ENCODE data around the gene INCENP. TPM values are rescaled to one million over a fixed set of nuclear protein-coding genes. Genes with fewer than 3 reads are reported as not detected.

The INCENP gene
- total and polyA plus RNA-seq, 2 experiments from 2014 or later = 35.6 to 131 TPM

DNA sequence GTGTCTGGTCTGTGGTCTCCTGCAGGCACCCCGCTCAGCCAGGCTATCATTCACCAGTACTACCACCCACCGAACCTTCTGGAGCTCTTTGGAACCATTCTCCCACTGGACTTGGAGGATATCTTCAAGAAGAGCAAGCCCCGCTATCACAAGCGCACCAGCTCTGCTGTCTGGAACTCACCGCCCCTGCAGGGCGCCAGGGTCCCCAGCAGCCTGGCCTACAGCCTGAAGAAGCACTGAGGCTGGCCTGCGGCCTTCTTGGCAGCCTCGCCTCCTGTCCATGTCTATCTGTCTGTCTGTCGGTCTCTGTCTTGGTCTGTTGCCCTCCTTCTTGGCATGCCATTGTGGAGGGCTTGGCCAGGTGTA lies 27.9 kb downstream of the INCENP start:
- TF ChIP-seq, protein P1, sequence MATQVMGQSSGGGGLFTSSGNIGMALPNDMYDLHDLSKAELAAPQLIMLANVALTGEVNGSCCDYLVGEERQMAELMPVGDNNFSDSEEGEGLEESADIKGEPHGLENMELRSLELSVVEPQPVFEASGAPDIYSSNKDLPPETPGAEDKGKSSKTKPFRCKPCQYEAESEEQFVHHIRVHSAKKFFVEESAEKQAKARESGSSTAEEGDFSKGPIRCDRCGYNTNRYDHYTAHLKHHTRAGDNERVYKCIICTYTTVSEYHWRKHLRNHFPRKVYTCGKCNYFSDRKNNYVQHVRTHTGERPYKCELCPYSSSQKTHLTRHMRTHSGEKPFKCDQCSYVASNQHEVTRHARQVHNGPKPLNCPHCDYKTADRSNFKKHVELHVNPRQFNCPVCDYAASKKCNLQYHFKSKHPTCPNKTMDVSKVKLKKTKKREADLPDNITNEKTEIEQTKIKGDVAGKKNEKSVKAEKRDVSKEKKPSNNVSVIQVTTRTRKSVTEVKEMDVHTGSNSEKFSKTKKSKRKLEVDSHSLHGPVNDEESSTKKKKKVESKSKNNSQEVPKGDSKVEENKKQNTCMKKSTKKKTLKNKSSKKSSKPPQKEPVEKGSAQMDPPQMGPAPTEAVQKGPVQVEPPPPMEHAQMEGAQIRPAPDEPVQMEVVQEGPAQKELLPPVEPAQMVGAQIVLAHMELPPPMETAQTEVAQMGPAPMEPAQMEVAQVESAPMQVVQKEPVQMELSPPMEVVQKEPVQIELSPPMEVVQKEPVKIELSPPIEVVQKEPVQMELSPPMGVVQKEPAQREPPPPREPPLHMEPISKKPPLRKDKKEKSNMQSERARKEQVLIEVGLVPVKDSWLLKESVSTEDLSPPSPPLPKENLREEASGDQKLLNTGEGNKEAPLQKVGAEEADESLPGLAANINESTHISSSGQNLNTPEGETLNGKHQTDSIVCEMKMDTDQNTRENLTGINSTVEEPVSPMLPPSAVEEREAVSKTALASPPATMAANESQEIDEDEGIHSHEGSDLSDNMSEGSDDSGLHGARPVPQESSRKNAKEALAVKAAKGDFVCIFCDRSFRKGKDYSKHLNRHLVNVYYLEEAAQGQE (IDR thresholded peaks at IDR 0.05; ENCODE audit: unreplicated experiment) = no peak
- no peak for TF ChIP-seq JUNB (IDR thresholded peaks at IDR 0.05; ENCODE audit: unreplicated experiment)
- TF ChIP-seq, protein P2, sequence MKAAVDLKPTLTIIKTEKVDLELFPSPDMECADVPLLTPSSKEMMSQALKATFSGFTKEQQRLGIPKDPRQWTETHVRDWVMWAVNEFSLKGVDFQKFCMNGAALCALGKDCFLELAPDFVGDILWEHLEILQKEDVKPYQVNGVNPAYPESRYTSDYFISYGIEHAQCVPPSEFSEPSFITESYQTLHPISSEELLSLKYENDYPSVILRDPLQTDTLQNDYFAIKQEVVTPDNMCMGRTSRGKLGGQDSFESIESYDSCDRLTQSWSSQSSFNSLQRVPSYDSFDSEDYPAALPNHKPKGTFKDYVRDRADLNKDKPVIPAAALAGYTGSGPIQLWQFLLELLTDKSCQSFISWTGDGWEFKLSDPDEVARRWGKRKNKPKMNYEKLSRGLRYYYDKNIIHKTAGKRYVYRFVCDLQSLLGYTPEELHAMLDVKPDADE (IDR thresholded peaks at IDR 0.05) = no peak
- TF ChIP-seq EZH2phosphoT487 (IDR thresholded peaks at IDR 0.05; ENCODE audit: unreplicated experiment) = no peak
- no peak for TF ChIP-seq NANOG (IDR thresholded peaks at IDR 0.05; ENCODE audit: borderline replicate concordance)
- H3K36me3 ChIP-seq (ENCODE audit: insufficient read depth) = peaks cover 24% of the 10 kb centered on the region
- H3K9me2 ChIP-seq (ENCODE audit: insufficient read depth) = no peaks in the 10 kb centered on the region
- H3K4me2 ChIP-seq = no peak overlapping the region
- H4K20me1 ChIP-seq (replicated peaks; ENCODE audit: insufficient read depth) = no peaks in the 10 kb centered on the region; the same call in 1 of the 2 replicates
- Mint-ChIP-seq H3K36me3 (ENCODE audit: low read depth) (peaks cover 59% of the 10 kb centered on the region), H3K9me3 (no peaks in the 10 kb centered on the region), H3K4me1 (no peaks in the 10 kb centered on the region), H3K4me3 (no peak overlapping the region), H3K27me3 (ENCODE audit: insufficient read depth, low read depth, poor library complexity) (peaks cover 6% of the 10 kb centered on the region), H3K27ac (no peak overlapping the region)
- no peak overlapping the region for H3K27ac ChIP-seq (ENCODE audit: low read depth)
- no peaks in the 10 kb centered on the region for H3K4me1 ChIP-seq (ENCODE audit: insufficient read depth)
- DNase-seq (ENCODE audit: low spot score) (no peak), ATAC-seq (no peak)
- H3K79me2 ChIP-seq (replicated peaks; ENCODE audit: insufficient read depth) = no peaks in the 10 kb centered on the region
- H3K27me3 ChIP-seq (ENCODE audit: insufficient read depth) = no peaks in the 10 kb centered on the region
- H3F3A ChIP-seq (replicated peaks; ENCODE audit: low read depth) = no peaks in the 10 kb centered on the region
- H3K4me3 ChIP-seq = no peak overlapping the region
- no peak overlapping the region for H2AFZ ChIP-seq

DNA sequence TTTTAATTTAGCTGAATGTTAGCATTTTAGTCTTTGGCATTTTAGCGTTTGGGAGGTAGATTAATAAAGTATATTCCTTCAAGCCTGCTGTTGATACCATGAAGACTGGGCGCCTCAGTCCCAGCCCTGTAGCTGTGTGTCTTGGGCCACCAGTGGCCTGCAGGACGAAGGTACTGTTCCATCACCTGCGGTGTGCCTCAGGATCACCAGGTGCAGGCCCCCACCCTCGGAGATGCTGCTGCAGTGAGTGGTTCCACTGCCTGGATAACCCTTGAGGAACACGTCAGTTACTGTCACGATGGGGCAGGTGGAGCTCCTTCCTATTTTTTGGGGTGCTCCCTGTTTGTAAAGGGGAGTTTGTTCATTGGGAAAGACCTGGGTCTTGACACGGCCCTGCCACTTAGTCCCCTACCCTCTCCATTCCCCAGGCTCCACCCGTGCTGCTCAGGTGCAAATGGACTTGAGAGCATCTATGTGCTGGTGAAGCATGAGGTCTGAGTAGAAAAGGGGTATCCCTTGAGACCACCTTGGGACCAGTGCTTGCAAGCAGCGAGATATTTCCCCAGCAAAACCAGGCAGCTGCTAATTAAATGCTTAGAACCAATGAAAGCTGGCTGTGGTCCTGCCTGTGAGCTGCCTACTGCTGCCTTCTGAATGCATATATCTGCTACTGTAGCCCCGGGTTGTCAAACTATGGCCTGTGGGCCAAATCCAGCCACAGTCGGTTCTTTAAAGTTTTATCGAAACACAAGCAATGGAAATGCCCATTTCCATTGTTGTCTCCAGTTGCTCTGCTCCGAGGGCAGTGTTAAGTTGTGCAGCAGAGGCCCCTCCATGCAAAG lies 28.7 kb downstream of the INCENP start:
- Histone ChIP-seq H3K79me2 (replicated peaks; ENCODE audit: insufficient read depth) (no peaks in the 10 kb centered on the region), H4K20me1 (replicated peaks; ENCODE audit: insufficient read depth) (no peaks in the 10 kb centered on the region; the same call in 1 of the 2 replicates), H3K4me2 (no peak overlapping the region), H3K36me3 (ENCODE audit: insufficient read depth) (peaks cover 21% of the 10 kb centered on the region), H3K27me3 (ENCODE audit: insufficient read depth) (no peaks in the 10 kb centered on the region), H2AFZ (no peak overlapping the region), H3K27ac (ENCODE audit: low read depth) (no peak overlapping the region), H3K4me3 (no peak overlapping the region), H3F3A (replicated peaks; ENCODE audit: low read depth) (no peaks in the 10 kb centered on the region), H3K4me1 (ENCODE audit: insufficient read depth) (no peaks in the 10 kb centered on the region), H3K9me2 (ENCODE audit: insufficient read depth) (no peaks in the 10 kb centered on the region)
- Mint-ChIP-seq H3K4me1 (no peaks in the 10 kb centered on the region), H3K36me3 (ENCODE audit: low read depth) (peaks cover 52% of the 10 kb centered on the region), H3K27ac (no peak overlapping the region), H3K9me3 (no peaks in the 10 kb centered on the region), H3K4me3 (no peak overlapping the region), H3K27me3 (ENCODE audit: insufficient read depth, low read depth, poor library complexity) (peaks cover 6% of the 10 kb centered on the region)
- ATAC-seq (no peak), DNase-seq (ENCODE audit: low spot score) (no peak)
- no peak for TF ChIP-seq ZNF331 (CRISPR knock-in tag; IDR thresholded peaks at IDR 0.05; ENCODE audit: low read depth)
- no peak for TF ChIP-seq POLR2AphosphoS5 (IDR thresholded peaks at IDR 0.05; ENCODE audit: low read depth)
- TF ChIP-seq STAT1 (IDR thresholded peaks at IDR 0.05; ENCODE audit: unreplicated experiment) = no peak
- TF ChIP-seq EZH2phosphoT487 (IDR thresholded peaks at IDR 0.05; ENCODE audit: unreplicated experiment) = no peak
- no peak for TF ChIP-seq ZNF114 (CRISPR knock-in tag; IDR thresholded peaks at IDR 0.05)
- TF ChIP-seq, protein P2 (IDR thresholded peaks at IDR 0.05) = no peak
- no peak for TF ChIP-seq EZH2 (IDR thresholded peaks at IDR 0.05; ENCODE audit: low read depth, unreplicated experiment)
- no peak for TF ChIP-seq CREB1 (CRISPR knock-in tag; IDR thresholded peaks at IDR 0.05; ENCODE audit: low read depth)
- TF ChIP-seq NANOG (IDR thresholded peaks at IDR 0.05; ENCODE audit: borderline replicate concordance) = no peak
- TF ChIP-seq, protein P1 (IDR thresholded peaks at IDR 0.05; ENCODE audit: unreplicated experiment) = no peak
- TF ChIP-seq, protein P3, sequence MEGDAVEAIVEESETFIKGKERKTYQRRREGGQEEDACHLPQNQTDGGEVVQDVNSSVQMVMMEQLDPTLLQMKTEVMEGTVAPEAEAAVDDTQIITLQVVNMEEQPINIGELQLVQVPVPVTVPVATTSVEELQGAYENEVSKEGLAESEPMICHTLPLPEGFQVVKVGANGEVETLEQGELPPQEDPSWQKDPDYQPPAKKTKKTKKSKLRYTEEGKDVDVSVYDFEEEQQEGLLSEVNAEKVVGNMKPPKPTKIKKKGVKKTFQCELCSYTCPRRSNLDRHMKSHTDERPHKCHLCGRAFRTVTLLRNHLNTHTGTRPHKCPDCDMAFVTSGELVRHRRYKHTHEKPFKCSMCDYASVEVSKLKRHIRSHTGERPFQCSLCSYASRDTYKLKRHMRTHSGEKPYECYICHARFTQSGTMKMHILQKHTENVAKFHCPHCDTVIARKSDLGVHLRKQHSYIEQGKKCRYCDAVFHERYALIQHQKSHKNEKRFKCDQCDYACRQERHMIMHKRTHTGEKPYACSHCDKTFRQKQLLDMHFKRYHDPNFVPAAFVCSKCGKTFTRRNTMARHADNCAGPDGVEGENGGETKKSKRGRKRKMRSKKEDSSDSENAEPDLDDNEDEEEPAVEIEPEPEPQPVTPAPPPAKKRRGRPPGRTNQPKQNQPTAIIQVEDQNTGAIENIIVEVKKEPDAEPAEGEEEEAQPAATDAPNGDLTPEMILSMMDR (conservative IDR thresholded peaks at IDR 0.05; ENCODE audit: low read depth in 2 of 2) = no peak

All from GM23338 (cell line).